HL-60 (cell line): Measurements from ENCODE around the gene TMEM150B.

Experiments used
- DNase-seq, 2 experiments: peaks; one replicate each; pipeline ENCODE4 v3.0.0-alpha.2; 2010 to 2020; ENCODE audit warnings: low read depth in 1 of 2, low spot score in 1 of 2
- H3K27ac ChIP-seq: fragments of 250-450 bp; sonication (Bioruptor Pico); replicated peaks from 2 replicates; pipeline ENCODE4 v1.5.1; 2020; ENCODE audit warnings: mild to moderate bottlenecking, moderate library complexity
- H3K27me3 ChIP-seq: fragments of 250-450 bp; sonication (Bioruptor Pico); 2 replicates; pipeline ENCODE4 v1.5.1; 2021; ENCODE audit warnings: mild to moderate bottlenecking, moderate library complexity; ENCODE audit not compliant: insufficient read depth, poor library complexity, severe bottlenecking
- H3K4me3 ChIP-seq: replicated peaks from 2 replicates; pipeline ENCODE4 v1.5.1; 2011; ENCODE audit warnings: mild to moderate bottlenecking, control low read depth, low read length; ENCODE audit not compliant: insufficient read depth
- GABPA ChIP-seq: IDR thresholded peaks from 2 replicates; pipeline ENCODE4 v1.6.1; 2012; ENCODE audit warnings: low read depth
- POLR2AphosphoS5 ChIP-seq: IDR thresholded peaks from 2 replicates; pipeline ENCODE4 v1.6.1; 2012; ENCODE audit warnings: low read depth
- SPI1 ChIP-seq: IDR thresholded peaks from 2 replicates; pipeline ENCODE4 v1.6.1; 2012; ENCODE audit warnings: low read depth, mild to moderate bottlenecking, borderline replicate concordance
- TF ChIP-seq, protein P1 (sequence below): IDR thresholded peaks from one replicate; pipeline ENCODE4 v1.5.1; 2011; ENCODE audit warnings: low read length, control low read depth, inconsistent platforms; ENCODE audit not compliant: insufficient read depth
- TF ChIP-seq, protein P2 (sequence below): IDR thresholded peaks from 2 replicates; pipeline ENCODE4 v1.6.1; 2012; ENCODE audit warnings: low read depth; ENCODE audit not compliant: insufficient replicate concordance

The TMEM150B gene

DNA sequence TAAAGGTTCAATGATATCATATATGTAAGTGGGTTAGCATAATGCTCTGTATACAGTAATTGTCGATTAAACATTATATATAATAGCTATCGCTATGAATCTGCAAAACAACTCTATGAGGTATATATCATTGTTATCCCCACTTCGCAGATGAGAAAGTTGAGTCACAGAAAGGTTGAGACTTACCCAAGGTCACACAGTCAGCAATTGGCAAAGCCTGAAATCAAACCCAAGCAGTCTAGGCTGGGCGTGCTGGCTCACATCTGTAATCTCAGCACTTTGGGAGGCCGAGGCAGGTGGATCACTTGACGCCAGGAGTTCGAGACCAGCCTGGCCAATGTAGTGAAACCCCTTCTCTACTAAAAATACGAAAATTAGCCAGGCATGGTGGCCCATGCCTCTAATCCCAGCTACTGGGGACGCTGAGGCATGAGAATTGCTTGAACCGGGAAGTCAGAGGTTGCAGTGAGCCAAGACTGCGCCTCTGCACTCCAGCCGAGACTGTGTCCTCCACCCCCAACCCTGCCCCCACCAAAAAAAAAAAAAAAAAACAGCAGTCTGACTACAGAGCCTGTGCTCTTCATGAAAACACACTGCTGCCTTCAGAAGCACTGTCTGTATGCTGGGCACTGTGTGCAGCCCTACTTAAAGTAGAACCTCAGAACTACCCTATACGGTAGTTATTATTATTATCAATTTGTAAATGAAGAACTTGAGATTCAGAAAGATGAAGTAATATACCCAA is 46.6 kb downstream of the TMEM150B start:
- Histone ChIP-seq H3K27ac (no peak overlapping the region; the same call in 1 of the 2 replicates), H3K4me3 (no peak overlapping the region; the same call in 1 of the 2 replicates), H3K27me3 (peaks cover 2% of the 10 kb centered on the region)
- TF ChIP-seq GABPA, result no peak
- TF ChIP-seq, protein P1, sequence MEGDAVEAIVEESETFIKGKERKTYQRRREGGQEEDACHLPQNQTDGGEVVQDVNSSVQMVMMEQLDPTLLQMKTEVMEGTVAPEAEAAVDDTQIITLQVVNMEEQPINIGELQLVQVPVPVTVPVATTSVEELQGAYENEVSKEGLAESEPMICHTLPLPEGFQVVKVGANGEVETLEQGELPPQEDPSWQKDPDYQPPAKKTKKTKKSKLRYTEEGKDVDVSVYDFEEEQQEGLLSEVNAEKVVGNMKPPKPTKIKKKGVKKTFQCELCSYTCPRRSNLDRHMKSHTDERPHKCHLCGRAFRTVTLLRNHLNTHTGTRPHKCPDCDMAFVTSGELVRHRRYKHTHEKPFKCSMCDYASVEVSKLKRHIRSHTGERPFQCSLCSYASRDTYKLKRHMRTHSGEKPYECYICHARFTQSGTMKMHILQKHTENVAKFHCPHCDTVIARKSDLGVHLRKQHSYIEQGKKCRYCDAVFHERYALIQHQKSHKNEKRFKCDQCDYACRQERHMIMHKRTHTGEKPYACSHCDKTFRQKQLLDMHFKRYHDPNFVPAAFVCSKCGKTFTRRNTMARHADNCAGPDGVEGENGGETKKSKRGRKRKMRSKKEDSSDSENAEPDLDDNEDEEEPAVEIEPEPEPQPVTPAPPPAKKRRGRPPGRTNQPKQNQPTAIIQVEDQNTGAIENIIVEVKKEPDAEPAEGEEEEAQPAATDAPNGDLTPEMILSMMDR, result no peak
- TF ChIP-seq, protein P2, sequence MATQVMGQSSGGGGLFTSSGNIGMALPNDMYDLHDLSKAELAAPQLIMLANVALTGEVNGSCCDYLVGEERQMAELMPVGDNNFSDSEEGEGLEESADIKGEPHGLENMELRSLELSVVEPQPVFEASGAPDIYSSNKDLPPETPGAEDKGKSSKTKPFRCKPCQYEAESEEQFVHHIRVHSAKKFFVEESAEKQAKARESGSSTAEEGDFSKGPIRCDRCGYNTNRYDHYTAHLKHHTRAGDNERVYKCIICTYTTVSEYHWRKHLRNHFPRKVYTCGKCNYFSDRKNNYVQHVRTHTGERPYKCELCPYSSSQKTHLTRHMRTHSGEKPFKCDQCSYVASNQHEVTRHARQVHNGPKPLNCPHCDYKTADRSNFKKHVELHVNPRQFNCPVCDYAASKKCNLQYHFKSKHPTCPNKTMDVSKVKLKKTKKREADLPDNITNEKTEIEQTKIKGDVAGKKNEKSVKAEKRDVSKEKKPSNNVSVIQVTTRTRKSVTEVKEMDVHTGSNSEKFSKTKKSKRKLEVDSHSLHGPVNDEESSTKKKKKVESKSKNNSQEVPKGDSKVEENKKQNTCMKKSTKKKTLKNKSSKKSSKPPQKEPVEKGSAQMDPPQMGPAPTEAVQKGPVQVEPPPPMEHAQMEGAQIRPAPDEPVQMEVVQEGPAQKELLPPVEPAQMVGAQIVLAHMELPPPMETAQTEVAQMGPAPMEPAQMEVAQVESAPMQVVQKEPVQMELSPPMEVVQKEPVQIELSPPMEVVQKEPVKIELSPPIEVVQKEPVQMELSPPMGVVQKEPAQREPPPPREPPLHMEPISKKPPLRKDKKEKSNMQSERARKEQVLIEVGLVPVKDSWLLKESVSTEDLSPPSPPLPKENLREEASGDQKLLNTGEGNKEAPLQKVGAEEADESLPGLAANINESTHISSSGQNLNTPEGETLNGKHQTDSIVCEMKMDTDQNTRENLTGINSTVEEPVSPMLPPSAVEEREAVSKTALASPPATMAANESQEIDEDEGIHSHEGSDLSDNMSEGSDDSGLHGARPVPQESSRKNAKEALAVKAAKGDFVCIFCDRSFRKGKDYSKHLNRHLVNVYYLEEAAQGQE, result no peak
- no peak for TF ChIP-seq SPI1
- TF ChIP-seq POLR2AphosphoS5, result no peak
- no peak for DNase-seq

DNA sequence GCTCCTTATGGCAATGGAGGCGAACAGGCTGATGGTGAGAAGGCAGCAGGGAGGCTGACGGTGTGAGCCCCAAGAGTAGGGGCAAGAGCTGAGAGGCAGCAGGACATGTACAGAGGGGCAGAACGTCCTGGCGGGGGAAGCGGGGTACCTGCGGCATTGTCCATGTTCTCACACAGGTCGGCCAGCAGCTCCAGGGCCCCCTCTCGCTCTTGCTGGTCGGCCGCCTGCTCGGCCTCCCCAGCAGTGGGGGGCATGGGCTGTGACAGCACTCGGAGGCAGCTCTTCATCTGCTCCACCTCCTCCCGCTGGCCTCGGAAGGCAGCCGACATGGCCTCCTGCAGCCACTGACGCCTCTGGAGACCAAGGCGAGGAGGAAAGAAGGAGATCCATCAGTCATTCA is 47.6 kb downstream of the TMEM150B start:
- Histone ChIP-seq H3K27ac (peak overlapping the region; percentile 27; the same call in 1 of the 2 replicates), H3K27me3 (no peaks in the 10 kb centered on the region), H3K4me3 (no peak overlapping the region)
- TF ChIP-seq, protein P2, result no peak
- TF ChIP-seq, protein P1, result no peak
- TF ChIP-seq SPI1 (no peak), POLR2AphosphoS5 (no peak), GABPA (no peak)
- DNase-seq, result no peak

DNA sequence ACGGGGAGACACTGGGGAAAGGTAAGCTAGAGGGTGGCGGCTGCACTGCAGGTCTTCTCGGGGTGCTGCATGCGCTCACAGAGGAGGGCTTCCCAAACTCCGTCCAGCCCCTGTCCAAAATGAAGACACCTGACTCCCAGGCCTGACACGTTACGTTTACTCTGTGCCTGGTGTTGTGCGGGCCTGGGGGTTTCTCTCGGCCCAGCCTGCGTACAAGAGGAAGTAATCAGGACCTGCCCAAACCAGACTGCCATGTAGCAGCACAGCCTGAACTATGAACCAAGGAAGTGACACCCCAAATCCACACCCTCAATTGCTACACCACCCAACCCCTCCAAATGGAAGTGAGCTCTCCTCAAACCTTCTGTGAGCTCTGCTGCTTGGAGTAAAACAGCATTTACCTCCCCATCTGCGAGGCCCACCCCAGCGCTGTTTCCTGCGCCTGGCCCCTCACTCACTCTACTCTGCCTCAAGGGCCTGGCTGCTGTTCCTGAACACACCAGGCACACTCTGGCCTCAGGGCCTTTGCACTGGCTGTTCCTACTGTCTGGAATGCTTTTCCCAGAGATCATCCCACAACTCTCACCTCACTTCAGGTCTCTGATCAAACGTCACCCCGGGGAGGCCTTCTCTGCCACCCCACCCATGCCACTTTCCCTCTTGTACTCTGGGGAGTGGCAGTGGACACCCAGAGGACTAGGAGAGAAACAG is 48.3 kb downstream of the TMEM150B start:
- Histone ChIP-seq H3K4me3 (no peak overlapping the region), H3K27me3 (no peaks in the 10 kb centered on the region), H3K27ac (peak overlapping the region; percentile 27; the same call in 1 of the 2 replicates)
- peak; percentile 29 to 49 for DNase-seq
- TF ChIP-seq, protein P2, result no peak
- TF ChIP-seq, protein P1, result no peak
- TF ChIP-seq SPI1, result no peak
- TF ChIP-seq GABPA, result no peak
- no peak for TF ChIP-seq POLR2AphosphoS5
